C4-2B (cell line): Measurements from ENCODE around the gene COPG2.

ENCODE experiments used
- H3K27ac ChIP-seq: fragments of 450-650 bp; 2 replicates; pipeline ENCODE4 v1.5.1; 2017
- CTCF ChIP-seq: fragments of 450-650 bp; conservative IDR thresholded peaks from 2 replicates; pipeline ENCODE4 v1.5.1; 2017; ENCODE audit warnings: mild to moderate bottlenecking
- ZFX ChIP-seq: fragments of 450-650 bp; IDR thresholded peaks from 2 replicates; pipeline ENCODE4 v1.6.1; 2017

Gene COPG2

GRCh38 chr7:130473876-130474275, 194.7 kb downstream of the COPG2 start:
- no peak overlapping the region for H3K27ac ChIP-seq
- TF ChIP-seq ZFX (no peak), CTCF (no peak)

DNA sequence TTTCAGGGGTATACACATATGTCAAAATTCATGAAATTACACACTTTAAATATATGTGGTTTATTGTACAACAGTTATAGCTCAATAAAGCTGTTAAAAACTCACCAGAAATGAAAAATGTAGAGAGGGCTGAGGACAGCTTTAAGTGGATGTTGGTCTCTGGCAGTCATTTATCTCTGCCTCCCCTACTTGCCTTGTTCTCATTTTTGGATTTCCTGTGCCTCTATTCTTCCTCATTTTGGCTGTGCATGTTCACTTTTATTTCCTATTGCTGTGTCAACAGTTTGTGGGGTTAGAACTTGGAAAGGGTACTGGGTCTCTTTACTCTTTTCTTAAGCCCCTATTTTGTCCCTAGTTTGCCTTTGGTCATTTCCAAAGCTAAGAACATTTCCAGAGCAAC, 195.3 kb downstream of the COPG2 start:
- no peak overlapping the region for H3K27ac ChIP-seq

GRCh38 chr7:130471974-130472373, 196.6 kb downstream of the COPG2 start:
- no peak overlapping the region for H3K27ac ChIP-seq
- TF ChIP-seq ZFX (no peak), CTCF (no peak)

More for the DNA sequence above, 195.3 kb downstream of the COPG2 start:
- no peak for TF ChIP-seq CTCF
- no peak for TF ChIP-seq ZFX

DNA sequence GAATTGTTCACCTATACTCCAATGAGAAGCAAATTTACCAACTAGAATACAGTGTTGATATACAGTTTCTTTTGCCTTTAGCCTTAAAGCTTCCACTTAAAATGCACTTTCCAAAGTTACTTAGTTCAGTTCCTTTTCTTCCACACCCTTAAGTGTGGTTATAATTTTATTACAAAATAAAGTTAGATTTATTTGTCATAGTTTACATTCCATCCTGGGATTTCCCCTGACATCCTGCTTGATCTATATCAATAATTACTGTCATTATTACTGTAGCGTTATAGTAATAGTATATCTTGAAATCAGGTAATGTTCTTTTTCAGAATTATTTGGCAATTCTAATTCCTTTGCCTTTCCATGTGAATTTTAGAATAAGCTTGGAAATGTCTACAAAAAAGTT, 199.9 kb downstream of the COPG2 start:
- TF ChIP-seq CTCF (no peak), ZFX (no peak)
- H3K27ac ChIP-seq, result no peak overlapping the region

GRCh38 chr7:130463553-130464434, 204.8 kb downstream of the COPG2 start:
- TF ChIP-seq CTCF (no peak), ZFX (no peak)
- H3K27ac ChIP-seq, result no peak overlapping the region

DNA sequence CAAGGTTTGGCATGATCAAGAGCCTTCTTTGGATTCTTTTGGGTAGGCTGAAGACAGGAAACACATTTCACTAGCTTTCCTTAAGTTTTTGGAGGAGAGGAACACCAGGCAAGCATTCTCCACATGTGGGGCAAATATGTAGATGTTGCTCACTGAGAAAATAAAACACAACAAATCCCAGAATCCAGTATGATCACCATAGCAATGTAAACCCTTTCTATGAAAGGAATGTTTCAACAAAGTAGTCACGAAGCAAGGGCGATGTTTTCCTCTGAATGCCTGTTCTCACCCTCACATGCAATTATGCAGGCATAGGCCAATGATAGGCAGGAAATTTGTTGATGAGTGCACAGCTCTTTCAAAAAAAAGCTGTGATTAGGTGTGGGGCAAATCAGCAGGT, 207.3 kb downstream of the COPG2 start:
- TF ChIP-seq CTCF (no peak), ZFX (no peak)

DNA sequence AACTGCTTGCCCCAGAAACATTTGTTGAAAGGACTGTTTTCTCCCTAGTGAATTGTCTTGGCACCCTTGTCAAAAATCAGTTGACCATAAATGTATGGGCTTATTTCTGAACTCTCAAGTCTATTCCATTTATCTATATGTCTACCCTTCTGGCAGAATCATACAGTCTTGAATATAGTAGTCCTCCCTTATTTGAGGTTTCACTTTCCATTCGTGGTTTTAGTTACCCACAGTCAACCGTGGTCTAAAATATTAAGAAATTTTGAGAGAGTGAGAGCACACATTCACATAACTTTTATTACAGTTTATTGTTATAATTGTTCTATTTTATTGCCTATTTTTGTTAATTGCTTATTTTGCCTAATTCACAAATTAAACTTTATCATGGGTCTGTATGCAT, 210.3 kb downstream of the COPG2 start:
- no peak overlapping the region for H3K27ac ChIP-seq
- TF ChIP-seq ZFX (no peak), CTCF (no peak)

More for the DNA sequence above, 207.3 kb downstream of the COPG2 start:
- no peak overlapping the region for H3K27ac ChIP-seq
